HepG2 (cell line): ENCODE data around the gene LDLRAD2. TPM values are rescaled to one million over a fixed set of nuclear protein-coding genes. Genes with fewer than 3 reads are reported as not detected.

Experiments
- ATAC-seq: fragments of 200-7000 bp; cut with Tn5 transposase; 3 replicates; pipeline ENCODE4 v1.9.1; 2020; ENCODE audit warnings: mild to moderate bottlenecking, moderate library complexity
- BruUV-seq: library from RNA; stranded (reverse); fragments of 400-500 nt; replicated peaks from 2 replicates; lab custom pipeline; 2021; lab: Mats Ljungman, UMichigan
- CTCF ChIA-PET: fragments of 300-600 bp; formaldehyde crosslinking; extraction: SDS; loops from one replicate; lab custom pipeline; 2021; ENCODE audit warnings: low total read pairs, inconsistent platforms, low intra/inter-chr PET ratio; lab: Yijun Ruan, JAX
- POLR2A ChIA-PET: fragments of 350-600 bp; sonication (Branson Sonifier 250); formaldehyde crosslinking; loops from one replicate; lab custom pipeline; 2020; ENCODE audit warnings: antibody characterized with exemption, inconsistent platforms; lab: Yijun Ruan, JAX
- DNase-seq: peaks from one replicate; pipeline ENCODE4 v3.0.0-alpha.2; 2015; ENCODE audit warnings: low spot score
- FAIRE-seq: peaks from 3 replicates; lab custom pipeline; 2011; peaks lifted over from hg19 to GRCh38; lab: Jason Lieb, UNC
- H2AFZ ChIP-seq: one replicate; pipeline ENCODE4 v1.6.1; 2011; ENCODE audit warnings: low read length, inconsistent platforms
- H3K27ac ChIP-seq: fragments of 300-600 bp; 3 replicates; pipeline ENCODE4 v1.8.0; 2011; ENCODE audit warnings: mixed run types, mild to moderate bottlenecking, mixed read lengths, low read length, inconsistent platforms; ENCODE audit not compliant: insufficient read depth; ENCODE audit errors: extremely low read length
- H3K27me3 ChIP-seq, 2 experiments: fragments of 200-600 bp in 1 of 2; 2 replicates in 1 of 2; 3 replicates in 1 of 2; pipeline versions ENCODE4 v1.6.0 to v1.8.0; 2011; ENCODE audit warnings: low read length in 2 of 2, mild to moderate bottlenecking in 2 of 2, moderate library complexity in 2 of 2, inconsistent platforms in 1 of 2; ENCODE audit not compliant: insufficient read depth in 2 of 2, control insufficient read depth in 1 of 2
- H3K36me3 ChIP-seq, 2 experiments: fragments of 200-600 bp in 1 of 2; replicated peaks in 1 of 2; 2 replicates in 1 of 2; 3 replicates in 1 of 2; pipeline versions ENCODE4 v1.5.1 to v1.8.0; 2011; ENCODE audit warnings: low read length in 2 of 2, inconsistent platforms in 1 of 2; ENCODE audit not compliant: insufficient read depth in 2 of 2, control insufficient read depth in 1 of 2
- H3K4me1 ChIP-seq: 2 replicates; pipeline ENCODE4 v1.5.1; 2012; ENCODE audit warnings: low read length, inconsistent platforms; ENCODE audit not compliant: insufficient read depth
- H3K4me2 ChIP-seq: 2 replicates; pipeline ENCODE4 v1.6.0; 2011; ENCODE audit warnings: low read depth, low read length, inconsistent platforms
- H3K4me3 ChIP-seq, 3 experiments: fragments of 200-600 bp in 1 of 3; sonication (generic), shearing (Covaris generic) in 1 of 3; replicated peaks in 1 of 3; 2 replicates each; pipeline ENCODE4 v1.5.1; 2011 to 2016; ENCODE audit warnings: low read length in 3 of 3, inconsistent platforms in 2 of 3, low read depth in 2 of 3, mild to moderate bottlenecking in 2 of 3, control low read depth in 1 of 3, mixed read lengths in 1 of 3; ENCODE audit not compliant: insufficient read depth in 1 of 3
- H3K79me2 ChIP-seq: one replicate; pipeline ENCODE4 v1.6.1; 2011; ENCODE audit warnings: low read length, inconsistent platforms; ENCODE audit not compliant: insufficient read depth
- H3K9ac ChIP-seq: 2 replicates; pipeline ENCODE4 v1.6.0; 2011; ENCODE audit warnings: mild to moderate bottlenecking, low read depth, low read length, inconsistent platforms; ENCODE audit not compliant: insufficient read depth
- H3K9me3 ChIP-seq: 2 replicates; pipeline ENCODE4 v1.5.1; 2012; ENCODE audit warnings: mild to moderate bottlenecking, low read length
- H4K20me1 ChIP-seq: 2 replicates; pipeline ENCODE4 v1.6.0; 2011; ENCODE audit warnings: inconsistent platforms, mild to moderate bottlenecking, low read length, moderate library complexity; ENCODE audit not compliant: insufficient read depth
- AGO2 ChIP-seq: fragments of 200-400 bp; formaldehyde crosslinking; optimal IDR thresholded peaks from 2 replicates; pipeline ENCODE3; 2017; ENCODE audit warnings: mild to moderate bottlenecking, low read depth, low read length, moderate library complexity
- ATF7-NPFF ChIP-seq: sonication (generic); formaldehyde crosslinking; IDR thresholded peaks from 2 replicates; pipeline ENCODE4 v1.8.1; 2023; ENCODE audit warnings: mild to moderate bottlenecking, low read depth, missing genetic modification reagents, moderate library complexity
- ELF1 ChIP-seq: sonication (generic); formaldehyde crosslinking; IDR thresholded peaks from 2 replicates; pipeline ENCODE4 v1.4.0; 2020; ENCODE audit warnings: missing genetic modification reagents
- FOSL1 ChIP-seq: sonication (generic); formaldehyde crosslinking; IDR thresholded peaks from 2 replicates; pipeline ENCODE4 v1.9.0; 2021; ENCODE audit warnings: missing genetic modification reagents, borderline replicate concordance
- FOXC1 ChIP-seq: sonication (generic); formaldehyde crosslinking; IDR thresholded peaks from 2 replicates; pipeline ENCODE4 v1.8.0; 2022; ENCODE audit warnings: mild to moderate bottlenecking, missing genetic modification reagents, borderline replicate concordance
- HMGA1 ChIP-seq: sonication (generic); formaldehyde crosslinking; conservative IDR thresholded peaks from 2 replicates; pipeline ENCODE4 v1.4.0; 2020; ENCODE audit warnings: missing genetic modification reagents
- KMT2B ChIP-seq: IDR thresholded peaks from 2 replicates; pipeline ENCODE4 v1.6.1; 2016; ENCODE audit warnings: missing genetic modification reagents, missing compliant biosample characterization
- MAFG ChIP-seq: sonication (generic); formaldehyde crosslinking; IDR thresholded peaks from 2 replicates; pipeline ENCODE4 v1.5.1; 2020; ENCODE audit warnings: mild to moderate bottlenecking, missing genetic modification reagents
- PHF21A ChIP-seq: sonication (generic); formaldehyde crosslinking; IDR thresholded peaks from 2 replicates; pipeline ENCODE4 v1.5.0; 2020; ENCODE audit warnings: mild to moderate bottlenecking, missing genetic modification reagents
- SIX1 ChIP-seq: sonication (generic); formaldehyde crosslinking; IDR thresholded peaks from 2 replicates; pipeline ENCODE4 v1.4.0; 2020; ENCODE audit warnings: missing genetic modification reagents, borderline replicate concordance
- SIX4 ChIP-seq: sonication (generic); formaldehyde crosslinking; IDR thresholded peaks from 2 replicates; pipeline ENCODE4 v1.4.0; 2020; ENCODE audit warnings: missing genetic modification reagents
- SNRNP70 ChIP-seq: fragments of 200-400 bp; formaldehyde crosslinking; IDR thresholded peaks from 2 replicates; pipeline ENCODE4 v1.6.1; 2017; ENCODE audit warnings: mild to moderate bottlenecking, low read depth, low read length, moderate library complexity
- ZBTB7A ChIP-seq: sonication (generic); formaldehyde crosslinking; IDR thresholded peaks from 2 replicates; pipeline ENCODE4 v1.8.0; 2022; ENCODE audit warnings: mild to moderate bottlenecking, missing genetic modification reagents
- ZFP90 ChIP-seq: sonication (generic); formaldehyde crosslinking; IDR thresholded peaks from 2 replicates; pipeline ENCODE4 v1.8.0; 2022; ENCODE audit warnings: missing genetic modification reagents, mild to moderate bottlenecking, inconsistent platforms, borderline replicate concordance
- ZNF383 ChIP-seq: sonication (generic); formaldehyde crosslinking; IDR thresholded peaks from 2 replicates; pipeline ENCODE4 v1.4.0; 2020; ENCODE audit warnings: missing genetic modification reagents, mild to moderate bottlenecking, borderline replicate concordance
- ZNF614 ChIP-seq: IDR thresholded peaks from 2 replicates; pipeline ENCODE4 v1.6.1; 2018; ENCODE audit warnings: missing biosample characterization, missing genetic modification reagents, inconsistent platforms, borderline replicate concordance
- WGBS: methylation state at CpG from one replicate; pipeline ENCODE4 v1.1.6; 2017; ENCODE audit warnings: low lambda C conversion rate; 5-methylcytosine and 5-hydroxymethylcytosine counted together
- in situ Hi-C: cut with HindIII; loops from 2 replicates; pipeline ENCODE4 v1.10.0; 2017; ENCODE audit warnings: low pct_unique_long_range_greater_than_20kb; ENCODE audit not compliant: extremely low pct_ligation_motif_present
- intact Hi-C: fragments of 100-400 bp; cut with micrococcal nuclease; formaldehyde crosslinking; loops from one replicate; pipeline ENCODE4 v1.10.0; 2022; ENCODE audit not compliant: unreplicated experiment
- polyA plus RNA-seq, 8 experiments: library from polyadenylated mRNA; depleted of rRNA in 3 of 8; stranded (reverse) in 7 of 8; unstranded in 1 of 8; fragments of >200 nt; fragmentation: Illumina TruSeq in 4 of 8; extraction: Trizol in 4 of 8; gene quantifications; 2 replicates each; pipeline versions ENCODE4 v1.2.1 to v1.2.3, GENCODE V29; 2011 to 2016; ENCODE audit warnings: low read depth in 4 of 8, missing spikeins in 1 of 8, mixed read lengths in 1 of 8; ENCODE audit not compliant: insufficient read depth in 1 of 8
- total RNA-seq, 5 experiments: library from RNA; depleted of rRNA; stranded (reverse); fragments of >200 nt; fragmentation: Illumina TruSeq; extraction: Trizol; gene quantifications; 2 replicates each; pipeline ENCODE4 v1.2.3, GENCODE V29; 2016; ENCODE audit warnings: low read depth in 1 of 5
- TF ChIP-seq, protein P1 (sequence below): sonication (generic); formaldehyde crosslinking; IDR thresholded peaks from 2 replicates; pipeline ENCODE4 v1.9.0; 2021; ENCODE audit warnings: missing genetic modification reagents, mild to moderate bottlenecking, borderline replicate concordance
- TF ChIP-seq, protein P2 (sequence below): sonication (generic); formaldehyde crosslinking; IDR thresholded peaks from 2 replicates; pipeline ENCODE4 v1.4.0; 2020; ENCODE audit warnings: missing genetic modification reagents, low read depth, mild to moderate bottlenecking, borderline replicate concordance
- TF ChIP-seq, protein P3 (sequence below): sonication (generic); formaldehyde crosslinking; conservative IDR thresholded peaks from 2 replicates; pipeline ENCODE4 v1.4.0; 2020; ENCODE audit warnings: missing genetic modification reagents

Gene LDLRAD2
- total and polyA plus RNA-seq, 2 of the 13 experiments (the other 11 are each of a cell fraction or from before 2014, with no cell fraction given), result not detected

DNA sequence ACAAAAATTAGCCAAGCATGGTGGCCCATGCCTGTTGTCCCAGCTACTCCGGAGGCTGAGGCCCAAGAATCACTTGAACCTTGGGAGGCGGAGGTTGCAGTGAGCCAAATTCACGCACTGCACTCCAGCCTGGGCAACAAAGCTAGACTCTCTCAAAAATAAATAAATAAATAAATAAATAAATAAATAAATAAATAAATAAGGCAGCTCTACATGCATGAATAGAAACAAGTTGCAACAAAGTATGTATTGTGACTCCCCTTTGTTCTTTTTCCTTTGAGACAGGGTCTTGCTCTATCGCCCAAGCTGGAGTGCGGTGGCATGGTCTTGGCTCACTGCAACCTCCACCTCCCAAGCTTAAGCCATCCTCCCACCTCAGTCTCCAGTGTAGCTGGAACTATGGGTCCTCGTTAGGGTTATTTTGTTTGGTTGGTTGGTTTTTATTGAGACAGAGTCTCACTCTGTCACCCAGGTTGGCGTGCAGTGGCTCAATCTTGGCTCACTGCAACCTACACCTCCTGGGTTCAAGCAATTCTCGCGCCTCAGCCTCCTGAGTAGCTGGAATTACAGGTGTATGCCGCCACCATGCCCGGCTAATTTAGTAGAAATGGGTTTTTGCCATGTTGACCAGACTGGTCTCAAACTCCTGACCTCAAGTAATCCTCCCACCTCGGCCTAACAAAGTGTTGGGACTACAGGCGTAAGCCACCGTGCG lies 37.1 kb upstream of the LDLRAD2 start:
- 0 out of 5 replicates have a peak, but pooled peaks cover 0 to 3% of the 10 kb centered on the region in 2 experiments for H3K36me3 ChIP-seq
- H3K27ac ChIP-seq, result no peak overlapping the region
- peaks cover 77% of the 10 kb centered on the region for H3K79me2 ChIP-seq
- TF ChIP-seq ZFP90 (CRISPR knock-in tag) (no peak), MAFG (CRISPR knock-in tag) (no peak), HMGA1 (CRISPR knock-in tag) (no peak), FOXC1 (CRISPR knock-in tag) (no peak), SIX1 (CRISPR knock-in tag) (no peak), SIX4 (CRISPR knock-in tag) (no peak), FOSL1 (CRISPR knock-in tag) (no peak), AGO2 (no peak), PHF21A (CRISPR knock-in tag) (no peak), ZNF383 (CRISPR knock-in tag) (no peak), KMT2B (CRISPR knock-in tag) (no peak), ZBTB7A (CRISPR knock-in tag) (no peak), ELF1 (CRISPR knock-in tag) (no peak), ATF7-NPFF (CRISPR knock-in tag) (no peak), ZNF614 (CRISPR knock-in tag) (no peak), SNRNP70 (no peak)
- TF ChIP-seq, protein P1, sequence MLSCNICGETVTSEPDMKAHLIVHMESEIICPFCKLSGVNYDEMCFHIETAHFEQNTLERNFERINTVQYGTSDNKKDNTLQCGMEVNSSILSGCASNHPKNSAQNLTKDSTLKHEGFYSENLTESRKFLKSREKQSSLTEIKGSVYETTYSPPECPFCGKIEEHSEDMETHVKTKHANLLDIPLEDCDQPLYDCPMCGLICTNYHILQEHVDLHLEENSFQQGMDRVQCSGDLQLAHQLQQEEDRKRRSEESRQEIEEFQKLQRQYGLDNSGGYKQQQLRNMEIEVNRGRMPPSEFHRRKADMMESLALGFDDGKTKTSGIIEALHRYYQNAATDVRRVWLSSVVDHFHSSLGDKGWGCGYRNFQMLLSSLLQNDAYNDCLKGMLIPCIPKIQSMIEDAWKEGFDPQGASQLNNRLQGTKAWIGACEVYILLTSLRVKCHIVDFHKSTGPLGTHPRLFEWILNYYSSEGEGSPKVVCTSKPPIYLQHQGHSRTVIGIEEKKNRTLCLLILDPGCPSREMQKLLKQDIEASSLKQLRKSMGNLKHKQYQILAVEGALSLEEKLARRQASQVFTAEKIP (CRISPR knock-in tag), result no peak
- TF ChIP-seq, protein P2, sequence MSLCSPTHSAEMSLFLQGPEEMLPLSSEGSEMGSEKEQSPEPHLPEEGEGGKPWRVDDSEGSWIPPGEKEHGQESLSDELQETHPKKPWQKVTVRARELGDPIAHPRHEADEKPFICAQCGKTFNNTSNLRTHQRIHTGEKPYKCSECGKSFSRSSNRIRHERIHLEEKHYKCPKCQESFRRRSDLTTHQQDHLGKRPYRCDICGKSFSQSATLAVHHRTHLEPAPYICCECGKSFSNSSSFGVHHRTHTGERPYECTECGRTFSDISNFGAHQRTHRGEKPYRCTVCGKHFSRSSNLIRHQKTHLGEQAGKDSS, result no peak
- TF ChIP-seq, protein P3, sequence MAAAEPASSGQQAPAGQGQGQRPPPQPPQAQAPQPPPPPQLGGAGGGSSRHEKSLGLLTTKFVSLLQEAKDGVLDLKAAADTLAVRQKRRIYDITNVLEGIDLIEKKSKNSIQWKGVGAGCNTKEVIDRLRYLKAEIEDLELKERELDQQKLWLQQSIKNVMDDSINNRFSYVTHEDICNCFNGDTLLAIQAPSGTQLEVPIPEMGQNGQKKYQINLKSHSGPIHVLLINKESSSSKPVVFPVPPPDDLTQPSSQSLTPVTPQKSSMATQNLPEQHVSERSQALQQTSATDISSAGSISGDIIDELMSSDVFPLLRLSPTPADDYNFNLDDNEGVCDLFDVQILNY (CRISPR knock-in tag), result no peak
- TF ChIP-seq, all 625 proteins: peak for 0
- ATAC-seq (no peak), DNase-seq (no peak), FAIRE-seq (no peak)
- ChIA-PET POLR2A (no interaction called here), CTCF (interaction anchor here (0.6 kb wide), 1 partner anchor 93 kb away, joined by 3 read pairs; no protein-coding TSS in a partner anchor)
- H3K9ac ChIP-seq, result no peak overlapping the region
- H3K27me3 ChIP-seq, result no peaks in the 10 kb centered on the region
- H3K4me3 ChIP-seq, result no peak overlapping the region
- peaks cover 46% of the 10 kb centered on the region for H3K4me1 ChIP-seq
- no TSS peak for BruUV-seq
- WGBS, result 96% methylated on average over 15 of the region's 15 CpGs
- intact Hi-C loops (no loop called here), in situ Hi-C loops (no loop called here)
- no peak overlapping the region for H2AFZ ChIP-seq
- H4K20me1 ChIP-seq, result peaks cover 59% of the 10 kb centered on the region
- H3K9me3 ChIP-seq, result no peaks in the 10 kb centered on the region
- H3K4me2 ChIP-seq, result no peak overlapping the region
